Activated CD8-positive, alpha-beta T cell treated with anti-CD3 and anti-CD28 coated beads for 36 hours (primary cell): Measurements from ENCODE around the gene ZNF521. TPM values are rescaled to one million over a fixed set of nuclear protein-coding genes. Genes with fewer than 3 reads are reported as not detected.

Source experiments
- ATAC-seq: fragments of 200-7000 bp; cut with Tn5 transposase; one replicate; pipeline ENCODE4 v1.10.0; 2021; ENCODE audit warnings: mild to moderate bottlenecking, moderate library complexity
- CTCF ChIA-PET: fragments of 350-600 bp; sonication (Branson Sonifier 250); formaldehyde crosslinking; loops from one replicate; lab custom pipeline; 2021; ENCODE audit warnings: antibody characterized with exemption; lab: Charles Lee
- POLR2A ChIA-PET: fragments of 350-600 bp; sonication (Branson Sonifier 250); formaldehyde crosslinking; loops from one replicate; lab custom pipeline; 2021; ENCODE audit warnings: antibody characterized with exemption; lab: Charles Lee
- DNase-seq: peaks from one replicate; pipeline ENCODE4 v3.0.0-alpha.2; 2020
- H3K27ac Mint-ChIP-seq: one replicate; pipeline ENCODE4 v1.8.0; 2021; ENCODE audit warnings: mild to moderate bottlenecking, mixed read lengths
- H3K27me3 Mint-ChIP-seq: one replicate; pipeline ENCODE4 v1.8.0; 2021; ENCODE audit warnings: mixed read lengths
- H3K36me3 Mint-ChIP-seq: one replicate; pipeline ENCODE4 v1.8.0; 2021; ENCODE audit warnings: low read depth, mixed read lengths
- H3K4me1 Mint-ChIP-seq: one replicate; pipeline ENCODE4 v1.8.0; 2021; ENCODE audit warnings: low read depth, mixed read lengths
- H3K4me3 Mint-ChIP-seq: one replicate; pipeline ENCODE4 v1.8.0; 2021; ENCODE audit warnings: mild to moderate bottlenecking, moderate library complexity, mixed read lengths
- H3K9me3 Mint-ChIP-seq: one replicate; pipeline ENCODE4 v1.8.0; 2021; ENCODE audit warnings: mixed read lengths
- CTCF ChIP-seq: fragments of 200-600 bp; IDR thresholded peaks from one replicate; pipeline ENCODE4 v1.8.0; 2022; ENCODE audit warnings: antibody characterized with exemption, mild to moderate bottlenecking
- intact Hi-C: fragments of 100-400 bp; cut with micrococcal nuclease; formaldehyde crosslinking; loops from one replicate; pipeline ENCODE4 v1.10.0; 2022
- total RNA-seq, 2 experiments: library from RNA; stranded (reverse); gene quantifications; one replicate each; pipeline ENCODE4 v1.2.3, GENCODE V29; 2021

Gene ZNF521
- total RNA-seq, 2 experiments from 2014 or later, result not detected

GRCh38 chr18:25175558-25176517 is 176.1 kb downstream of the ZNF521 start:
- H3K9me3 Mint-ChIP-seq, result no peaks in the 10 kb centered on the region
- TF ChIP-seq CTCF, result no peak
- CTCF ChIA-PET, result no interaction called here
- H3K4me1 Mint-ChIP-seq, result no peaks in the 10 kb centered on the region
- no peak overlapping the region for H3K27ac Mint-ChIP-seq
- POLR2A ChIA-PET, result no interaction called here
- H3K36me3 Mint-ChIP-seq, result no peaks in the 10 kb centered on the region
- ATAC-seq, result no peak
- intact Hi-C loops, result no loop called here
- H3K4me3 Mint-ChIP-seq, result no peak overlapping the region
- no peak for DNase-seq
- peaks cover 2% of the 10 kb centered on the region for H3K27me3 Mint-ChIP-seq

- ATAC-seq (no peak), DNase-seq (no peak)
- H3K27me3 Mint-ChIP-seq, result peaks cover 2% of the 10 kb centered on the region
- H3K4me1 Mint-ChIP-seq, result no peaks in the 10 kb centered on the region
- ChIA-PET POLR2A (no interaction called here), CTCF (no interaction called here)
- H3K36me3 Mint-ChIP-seq, result no peaks in the 10 kb centered on the region
- intact Hi-C loops, result no loop called here
- H3K27ac Mint-ChIP-seq, result no peak overlapping the region
- TF ChIP-seq CTCF, result no peak
- H3K4me3 Mint-ChIP-seq, result no peak overlapping the region
- H3K9me3 Mint-ChIP-seq, result no peaks in the 10 kb centered on the region
Measured at GRCh38 chr18:25174324-25174723, 177.6 kb downstream of the ZNF521 start.

GRCh38 chr18:25171334-25171733 is 180.6 kb downstream of the ZNF521 start:
- no peaks in the 10 kb centered on the region for H3K4me1 Mint-ChIP-seq
- POLR2A ChIA-PET, result no interaction called here
- H3K4me3 Mint-ChIP-seq, result no peak overlapping the region
- H3K27ac Mint-ChIP-seq, result no peak overlapping the region
- DNase-seq (no peak), ATAC-seq (no peak)
- no peaks in the 10 kb centered on the region for H3K36me3 Mint-ChIP-seq
- intact Hi-C loops, result no loop called here
- CTCF ChIA-PET, result no interaction called here
- no peak for TF ChIP-seq CTCF
- no peaks in the 10 kb centered on the region for H3K9me3 Mint-ChIP-seq
- H3K27me3 Mint-ChIP-seq, result no peaks in the 10 kb centered on the region

DNA sequence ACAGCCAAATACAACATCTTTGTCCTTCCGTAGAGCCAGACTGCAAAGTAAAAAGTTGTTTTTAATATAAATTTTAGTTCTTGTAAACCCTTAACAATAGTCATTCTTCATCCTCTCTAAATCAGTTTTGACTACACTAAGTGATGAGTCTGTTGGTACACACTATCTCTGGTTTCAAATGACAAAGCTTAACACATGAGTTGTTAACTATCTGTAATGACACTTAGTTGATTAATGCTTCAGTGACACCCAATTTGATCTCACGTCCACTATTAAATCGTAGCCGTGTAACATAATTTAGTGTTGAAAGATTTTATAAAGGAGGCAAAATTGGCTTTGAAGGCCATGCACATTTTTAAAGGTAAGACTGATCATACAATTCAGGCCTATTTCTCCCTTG is 181.6 kb downstream of the ZNF521 start:
- no peaks in the 10 kb centered on the region for H3K27me3 Mint-ChIP-seq
- no peaks in the 10 kb centered on the region for H3K36me3 Mint-ChIP-seq
- no peak for ATAC-seq
- CTCF ChIA-PET, result no interaction called here
- DNase-seq, result no peak
- no peak overlapping the region for H3K4me3 Mint-ChIP-seq
- POLR2A ChIA-PET, result no interaction called here
- TF ChIP-seq CTCF, result no peak
- no peak overlapping the region for H3K27ac Mint-ChIP-seq
- H3K4me1 Mint-ChIP-seq, result peaks cover 3% of the 10 kb centered on the region
- no peaks in the 10 kb centered on the region for H3K9me3 Mint-ChIP-seq
- intact Hi-C loops, result no loop called here

DNA sequence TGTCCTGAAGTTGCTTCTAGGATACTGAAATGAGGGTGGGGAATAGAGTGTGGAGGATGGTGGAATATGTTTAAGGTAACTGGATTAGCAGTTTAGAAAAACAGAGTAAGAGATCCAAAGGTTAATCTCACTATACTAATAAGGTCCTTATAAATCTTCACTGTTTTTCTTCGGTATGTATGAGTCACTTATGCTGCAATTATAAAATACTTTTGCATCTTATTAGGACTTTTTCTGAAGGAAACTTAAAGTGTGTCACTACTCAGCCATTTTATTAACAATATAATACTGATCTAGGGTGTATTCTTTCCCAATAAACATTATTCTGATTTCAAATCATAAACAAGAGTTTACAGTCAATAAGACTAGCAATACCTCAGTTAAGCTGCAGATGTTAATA is 182.3 kb downstream of the ZNF521 start:
- DNase-seq (no peak), ATAC-seq (no peak)
- H3K9me3 Mint-ChIP-seq, result no peaks in the 10 kb centered on the region

More for the DNA sequence above, 182.3 kb downstream of the ZNF521 start:
- POLR2A ChIA-PET, result no interaction called here
- no peak overlapping the region for H3K4me3 Mint-ChIP-seq
- intact Hi-C loops, result no loop called here
- CTCF ChIA-PET, result no interaction called here
- H3K4me1 Mint-ChIP-seq, result peaks cover 10% of the 10 kb centered on the region
- no peak for TF ChIP-seq CTCF
- no peaks in the 10 kb centered on the region for H3K27me3 Mint-ChIP-seq
- H3K27ac Mint-ChIP-seq, result no peak overlapping the region
- no peaks in the 10 kb centered on the region for H3K36me3 Mint-ChIP-seq
